GM12801 (cell line): Measurements from ENCODE around the gene CALHM4.

Source experiments
- CTCF ChIP-seq: IDR thresholded peaks from one replicate; pipeline ENCODE4 v1.5.1; 2011; ENCODE audit warnings: control low read depth; ENCODE audit not compliant: insufficient read length; ENCODE audit errors: extremely low read depth

The CALHM4 gene

GRCh38 chr6:116568111-116568510 is 14.6 kb downstream of the CALHM4 start:
- TF ChIP-seq CTCF, result no peak

- no peak for TF ChIP-seq CTCF
Observed at GRCh38 chr6:116568821-116569755, 15.5 kb downstream of the CALHM4 start.

- TF ChIP-seq CTCF, result no peak
Observed at GRCh38 chr6:116570856-116571682, 17.5 kb downstream of the CALHM4 start, which contains the start of gene RWDD1. TSS of gene RWDD1 (plus strand) at chr6:116571504. CDS start at chr6:116571583, 79 bp downstream.

GRCh38 chr6:116571683-116572000 is 18.1 kb downstream of the CALHM4 start:
- no peak for TF ChIP-seq CTCF

- TF ChIP-seq CTCF, result no peak
Observed at GRCh38 chr6:116572162-116572561, 18.6 kb downstream of the CALHM4 start.

- TF ChIP-seq CTCF, result no peak
Observed at GRCh38 chr6:116575227-116575626, 21.7 kb downstream of the CALHM4 start.

- no peak for TF ChIP-seq CTCF
Observed at GRCh38 chr6:116577486-116577885, 23.9 kb downstream of the CALHM4 start.
